H7 (cell line): Measurements from ENCODE around the gene MAEA. TPM values are rescaled to one million over a fixed set of nuclear protein-coding genes. Genes with fewer than 3 reads are reported as not detected.
"Not testable (repeated sequence)": the region's sequence is repeated elsewhere in the genome, so short reads cannot be mapped to it uniquely, and the experiment has no call there.

Experiments
- DNase-seq: peaks from one replicate; pipeline ENCODE4 v3.0.0; 2012
- H3K27me3 ChIP-seq: 2 replicates; pipeline ENCODE4 v1.6.0; 2011; ENCODE audit warnings: mild to moderate bottlenecking, low read length; ENCODE audit not compliant: control insufficient read depth, insufficient read depth
- H3K36me3 ChIP-seq: replicated peaks from 2 replicates; pipeline ENCODE4 v1.5.1; 2011; ENCODE audit warnings: low read length; ENCODE audit not compliant: control insufficient read depth, insufficient read depth
- H3K4me3 ChIP-seq: 2 replicates; pipeline ENCODE4 v1.5.1; 2011; ENCODE audit warnings: low read depth, mild to moderate bottlenecking, control low read depth, low read length, moderate library complexity; ENCODE audit not compliant: insufficient read depth
- total RNA-seq: library from RNA; depleted of rRNA; stranded (reverse); fragments of >200 nt; shearing (Covaris generic); gene quantifications from 2 replicates; pipeline ENCODE4 v1.2.3, GENCODE V29; 2014

The MAEA gene
- total RNA-seq, 1 experiment from 2014 or later: 80.6 TPM

DNA sequence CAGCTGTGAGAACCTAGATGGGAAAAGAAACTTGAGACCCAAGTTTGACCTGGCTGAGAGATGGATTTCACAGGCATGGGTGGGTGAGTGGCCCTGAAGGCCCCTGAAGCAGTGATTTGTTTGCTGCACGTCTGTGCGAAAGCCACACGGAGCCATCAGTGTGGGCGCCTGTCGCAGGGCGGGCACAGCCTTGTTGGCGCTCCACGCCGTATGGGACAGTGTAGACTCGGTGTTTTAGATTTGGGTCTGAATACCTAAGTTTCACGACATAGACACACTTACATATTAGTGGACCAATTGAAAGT lies 35.4 kb downstream of the MAEA start:
- Histone ChIP-seq H3K36me3 (peaks cover 11% of the 10 kb centered on the region), H3K4me3 (no peak overlapping the region), H3K27me3 (no peaks in the 10 kb centered on the region)
- DNase-seq: no peak

DNA sequence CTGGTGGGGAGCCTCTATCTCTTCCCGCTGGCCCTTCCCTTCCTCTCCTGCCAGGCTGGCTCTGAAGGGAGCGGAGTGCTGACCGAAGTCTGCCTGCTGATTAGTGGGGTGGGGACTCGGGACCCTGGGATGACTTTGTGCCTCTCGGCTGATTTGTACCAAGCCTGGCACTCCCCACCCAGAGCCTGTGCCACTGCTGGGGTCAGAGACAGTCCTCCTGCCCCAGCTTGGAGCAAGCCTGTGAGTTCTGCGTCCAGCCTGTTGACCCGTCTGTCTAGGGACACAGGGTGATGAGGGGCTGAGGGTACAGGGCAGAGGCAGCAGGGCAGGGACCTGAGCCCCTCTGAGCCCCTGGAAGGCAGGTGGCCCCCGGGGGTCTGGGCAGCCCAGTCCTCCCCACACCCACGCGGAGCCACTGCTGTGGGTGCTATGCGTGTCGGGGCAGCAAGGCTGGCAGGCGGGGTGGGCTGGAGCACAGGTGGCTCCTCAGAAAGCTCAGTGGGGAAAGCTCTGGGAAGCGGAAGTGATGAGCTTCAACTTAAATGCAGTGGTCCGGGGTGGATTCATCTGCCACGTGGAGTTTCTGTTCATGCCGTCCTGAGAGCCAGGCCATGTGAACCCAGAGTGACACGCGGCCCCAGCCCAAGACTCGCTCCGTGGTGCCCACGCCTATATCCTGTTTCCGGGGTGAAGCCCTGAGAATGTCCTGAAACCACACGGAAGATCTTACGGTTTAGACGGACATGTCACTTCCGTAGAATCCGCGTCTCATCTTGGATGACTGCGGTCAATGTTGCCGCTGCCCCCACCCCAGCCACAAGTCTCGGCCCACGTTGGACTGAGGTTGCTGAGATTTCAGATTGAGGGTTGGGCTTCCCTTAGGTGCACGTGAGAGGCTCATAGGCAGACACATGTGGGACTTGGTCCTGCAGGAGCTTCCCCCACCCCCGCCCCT lies 36.3 kb downstream of the MAEA start:
- no peak for DNase-seq
- no peaks in the 10 kb centered on the region for H3K27me3 ChIP-seq
- H3K4me3 ChIP-seq: no peak overlapping the region
- H3K36me3 ChIP-seq: peaks cover 11% of the 10 kb centered on the region

DNA sequence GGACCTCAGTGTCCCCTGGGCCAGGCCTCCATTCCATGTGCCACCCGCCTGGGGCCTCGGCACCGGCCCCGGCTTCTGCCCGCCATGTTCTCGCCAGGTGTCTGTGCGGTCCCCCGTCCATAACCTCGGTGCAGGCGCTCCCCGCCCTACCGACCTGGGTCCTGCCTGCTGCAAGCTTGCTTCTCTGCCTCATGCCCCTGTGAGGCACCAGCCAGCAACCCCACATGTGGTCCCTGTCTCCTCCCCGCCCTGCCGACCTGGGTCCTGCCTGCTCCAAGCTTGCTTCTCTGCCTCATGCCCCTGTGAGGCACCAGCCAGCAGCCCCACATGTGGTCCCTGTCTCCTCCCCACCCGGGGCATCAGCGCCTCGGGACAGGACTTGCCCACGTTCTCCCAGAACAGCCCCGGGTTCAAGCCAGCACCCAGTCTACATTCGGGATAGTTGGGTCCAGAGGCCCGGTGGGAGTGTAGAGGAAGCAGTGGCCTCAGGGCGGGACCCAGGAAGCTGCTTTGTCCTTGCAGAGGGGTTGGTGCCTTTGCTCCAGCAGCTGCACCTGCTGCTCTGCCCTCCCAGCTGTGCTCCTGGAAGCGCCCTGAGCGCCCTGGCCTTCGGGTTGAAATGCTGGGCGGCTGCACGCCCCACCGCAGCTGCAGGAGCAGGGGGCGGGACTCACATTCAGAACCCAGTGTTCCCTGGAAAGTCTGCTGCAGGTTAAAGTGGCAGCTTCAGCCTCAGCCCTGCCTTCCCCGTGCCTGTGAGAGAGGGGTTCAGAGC lies 37.2 kb downstream of the MAEA start:
- DNase-seq: no peak
- Histone ChIP-seq H3K36me3 (peaks cover 11% of the 10 kb centered on the region), H3K27me3 (no peaks in the 10 kb centered on the region), H3K4me3 (no peak overlapping the region)

DNA sequence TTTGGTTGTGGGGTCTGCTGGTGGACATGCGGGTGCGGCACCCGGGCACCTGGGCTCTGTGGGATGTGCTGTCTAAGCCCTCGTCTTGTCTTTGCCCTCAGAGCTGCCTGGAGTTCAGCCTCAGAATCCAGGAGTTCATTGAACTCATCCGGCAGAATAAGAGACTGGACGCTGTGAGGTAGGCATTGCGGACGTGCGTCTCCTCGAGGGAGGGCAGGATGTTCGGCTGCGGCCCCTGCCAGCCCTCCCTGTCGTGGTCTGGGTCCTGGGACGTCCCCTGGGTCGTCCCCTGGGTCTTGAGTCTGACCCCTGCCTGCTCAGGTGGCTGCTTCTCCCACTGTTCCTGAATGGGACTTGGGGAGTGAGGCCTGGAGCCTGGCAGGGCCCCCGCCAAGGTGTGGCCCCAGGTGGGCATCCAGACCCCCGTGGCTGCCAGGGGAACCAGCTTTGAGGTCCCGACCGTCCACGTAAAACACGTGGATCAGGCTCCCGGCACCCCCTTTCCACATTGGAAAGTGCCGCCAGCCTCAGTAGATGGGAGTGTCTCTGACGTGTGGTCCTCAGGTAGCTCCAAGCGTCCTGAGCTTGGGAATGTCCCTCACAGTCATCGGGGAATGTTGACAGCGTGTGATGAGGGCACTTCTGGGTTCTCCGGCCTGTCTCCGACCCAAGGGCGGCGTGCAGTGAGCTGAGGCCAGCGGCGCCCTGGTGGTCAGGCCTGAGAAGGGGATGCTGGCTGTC lies 38.0 kb downstream of the MAEA start:
- Histone ChIP-seq H3K36me3 (peaks cover 11% of the 10 kb centered on the region), H3K27me3 (no peaks in the 10 kb centered on the region), H3K4me3 (no peak overlapping the region)

DNA sequence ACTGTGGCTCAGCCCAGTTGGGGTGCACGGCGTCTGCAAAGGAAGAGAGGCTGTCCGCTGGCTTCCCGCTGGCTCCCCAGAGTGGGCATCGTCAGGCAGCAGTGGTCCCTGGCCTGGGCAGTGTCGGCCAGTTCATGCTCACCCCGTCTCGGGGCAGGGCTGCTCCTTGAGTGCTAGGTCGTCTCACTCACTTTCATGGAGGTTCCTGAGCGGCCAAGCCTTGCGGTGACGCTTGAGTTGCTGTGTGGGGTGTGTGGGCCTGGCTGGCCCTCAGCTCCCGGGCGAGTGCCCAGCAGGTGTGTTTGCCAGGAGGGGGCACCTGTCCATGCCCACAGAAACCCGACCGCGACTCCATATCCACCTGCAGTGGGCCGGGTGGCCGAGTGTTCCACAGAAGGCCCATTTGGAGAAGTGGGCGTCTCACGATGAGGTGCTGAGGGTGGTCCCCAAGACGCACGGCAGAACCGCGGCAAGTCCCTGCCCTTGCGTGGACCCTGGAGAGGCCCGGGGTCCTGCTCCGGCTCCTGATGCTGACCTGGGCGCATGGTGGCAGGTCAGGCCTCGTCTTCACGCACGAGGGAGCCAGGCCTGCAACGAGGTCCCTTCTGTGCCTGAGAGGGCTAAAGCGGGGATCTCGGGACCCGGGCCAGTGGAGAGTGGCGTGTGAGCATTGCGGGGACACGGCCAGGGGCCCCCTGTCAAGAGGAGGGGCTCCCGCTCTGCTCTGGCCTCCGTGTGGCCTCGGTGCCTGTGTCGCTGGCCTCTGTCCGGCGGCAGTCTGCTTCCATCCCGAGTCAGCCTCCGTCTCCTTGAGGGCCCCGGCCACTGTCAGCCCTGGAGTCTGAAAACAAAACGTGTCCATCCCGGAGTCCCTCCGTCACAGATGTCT lies 38.8 kb downstream of the MAEA start:
- H3K27me3 ChIP-seq: no peaks in the 10 kb centered on the region
- H3K4me3 ChIP-seq: no peak overlapping the region
- DNase-seq: peak; percentile 57
- H3K36me3 ChIP-seq: peaks cover 6% of the 10 kb centered on the region

More for the DNA sequence above, 38.0 kb downstream of the MAEA start:
- DNase-seq: no peak

DNA sequence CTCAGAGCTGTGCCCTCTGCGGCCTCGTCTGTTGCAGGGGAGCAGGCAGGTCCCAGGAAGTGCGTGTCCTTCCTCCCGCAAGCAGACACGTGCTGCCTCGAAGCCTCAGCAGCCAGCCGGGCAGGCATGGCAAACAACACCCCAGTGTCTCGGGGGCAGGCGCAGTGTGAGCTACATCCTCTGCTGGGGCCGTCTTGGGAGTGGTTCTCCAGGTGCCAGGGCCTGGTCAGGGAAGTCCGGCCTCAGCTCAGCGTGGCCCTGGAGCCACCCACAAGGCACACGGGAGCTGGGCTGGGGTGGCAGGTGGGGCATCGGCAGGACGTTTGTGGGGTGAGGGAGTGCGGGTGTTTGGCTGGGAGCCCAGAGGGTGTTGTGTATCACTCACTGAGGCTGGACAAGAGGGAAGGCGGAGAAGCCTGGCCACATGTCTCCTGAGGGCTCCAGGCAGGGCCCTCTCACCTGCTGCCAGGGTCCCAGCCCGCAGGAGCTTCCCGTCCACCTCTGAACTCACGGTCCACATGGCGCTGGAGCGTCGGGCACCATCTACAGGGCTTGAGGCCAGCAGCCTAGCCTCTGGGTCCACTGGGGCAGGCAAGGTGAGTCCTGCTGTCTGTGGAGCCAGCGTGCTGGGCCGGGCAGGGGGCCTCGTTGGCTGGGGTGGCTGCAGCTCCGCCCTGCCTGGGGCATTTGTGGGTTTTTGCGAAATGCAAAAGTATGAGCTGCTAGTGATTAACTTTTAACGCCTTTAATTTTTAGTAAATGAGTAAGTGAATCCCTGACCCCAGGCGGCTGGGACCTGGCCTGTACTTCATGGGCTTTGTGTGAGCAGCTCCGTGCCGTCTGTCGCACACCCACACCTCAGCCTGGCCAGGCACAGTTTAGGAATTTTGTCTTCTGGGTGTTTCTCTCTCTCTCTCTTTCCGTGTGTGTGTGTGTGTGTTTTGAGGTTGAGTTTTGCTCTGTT lies 40.0 kb downstream of the MAEA start:
- Histone ChIP-seq H3K4me3 (no peak overlapping the region), H3K36me3 (peaks cover 3% of the 10 kb centered on the region), H3K27me3 (no peaks in the 10 kb centered on the region)
- DNase-seq: peak; percentile 61

DNA sequence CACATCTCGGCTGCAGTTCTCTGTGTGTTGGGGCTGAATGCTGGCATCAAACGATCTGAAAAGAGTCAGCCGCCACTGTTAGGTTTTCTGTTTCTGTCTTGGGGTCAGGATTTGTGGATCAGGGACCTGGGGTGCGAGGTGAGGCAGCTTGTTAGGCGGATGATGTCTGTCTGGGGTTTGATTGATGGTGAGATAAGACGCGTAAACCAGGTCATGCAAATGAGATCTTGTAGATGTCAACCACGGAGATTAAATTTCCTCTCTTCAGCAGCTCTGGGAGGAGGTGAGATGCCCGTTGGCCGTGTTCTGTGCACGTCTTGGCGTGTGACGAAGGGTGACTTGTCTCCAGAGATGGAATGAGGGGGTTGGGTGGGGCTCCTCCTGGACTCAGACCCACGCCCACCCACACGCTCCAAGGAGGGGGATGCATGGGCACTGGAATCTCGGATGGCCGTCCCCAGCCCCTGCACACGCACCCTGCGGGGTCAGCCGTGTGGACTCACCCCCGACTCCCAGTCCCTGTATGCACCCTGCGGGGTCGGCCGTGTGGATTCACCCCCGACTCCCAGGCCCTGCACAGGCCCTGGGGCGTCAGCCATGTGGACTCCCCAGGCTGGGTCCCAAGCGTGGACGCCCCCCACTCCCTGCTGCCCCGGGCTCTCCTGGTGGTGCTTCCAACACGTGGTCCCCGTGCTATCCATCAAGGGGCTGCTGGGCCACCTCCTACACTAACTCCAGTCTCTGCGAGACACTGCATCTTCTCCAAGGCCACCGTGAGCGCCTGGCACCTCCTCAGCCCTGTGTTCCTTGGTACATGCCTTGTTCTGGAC lies 41.3 kb downstream of the MAEA start:
- peak; percentile 61 for DNase-seq

DNA sequence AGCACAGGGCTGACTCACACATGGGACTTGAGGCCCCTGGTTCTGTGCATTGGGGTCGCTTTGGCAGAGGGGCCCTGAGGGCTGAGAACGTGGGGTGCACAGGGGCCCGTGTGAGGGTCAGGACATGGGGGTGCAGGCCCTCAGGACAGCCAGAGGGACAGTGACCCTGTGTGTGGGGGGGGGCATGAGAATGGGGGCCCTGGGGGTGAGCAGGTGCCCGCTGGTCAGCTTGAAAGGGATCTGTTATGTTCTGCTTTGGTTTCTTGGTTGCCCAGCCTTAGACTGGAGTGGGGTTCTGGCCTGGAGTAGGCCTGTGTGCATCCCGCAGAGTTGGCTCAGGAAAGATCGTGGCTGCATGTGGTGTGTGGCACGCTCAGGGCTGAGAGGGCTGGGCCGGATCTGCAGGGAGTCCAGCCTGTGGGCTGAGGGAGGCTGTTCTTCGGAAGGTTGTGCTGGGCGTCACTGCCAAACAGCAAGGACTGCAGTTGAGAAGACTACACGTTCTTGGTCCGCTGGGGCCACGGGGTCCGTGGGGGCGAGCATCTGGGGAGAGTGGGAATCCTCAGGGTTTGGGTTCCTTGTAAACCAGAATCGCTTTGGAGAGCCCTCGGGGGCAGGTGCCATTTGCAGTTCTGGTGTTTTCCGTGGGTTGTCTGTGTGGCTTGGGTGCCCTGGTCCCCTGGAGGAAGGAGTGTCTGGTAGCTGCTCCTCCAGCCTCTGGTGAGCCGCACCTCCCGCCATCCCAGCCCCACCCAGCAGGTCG lies 42.1 kb downstream of the MAEA start:
- no peak for DNase-seq
- no peaks in the 10 kb centered on the region for H3K27me3 ChIP-seq
- H3K4me3 ChIP-seq: no peak overlapping the region
- H3K36me3 ChIP-seq: peaks cover 5% of the 10 kb centered on the region

More for the DNA sequence above, 41.3 kb downstream of the MAEA start:
- H3K27me3 ChIP-seq: no peaks in the 10 kb centered on the region
- no peak overlapping the region for H3K4me3 ChIP-seq
- peaks cover 2% of the 10 kb centered on the region for H3K36me3 ChIP-seq

DNA sequence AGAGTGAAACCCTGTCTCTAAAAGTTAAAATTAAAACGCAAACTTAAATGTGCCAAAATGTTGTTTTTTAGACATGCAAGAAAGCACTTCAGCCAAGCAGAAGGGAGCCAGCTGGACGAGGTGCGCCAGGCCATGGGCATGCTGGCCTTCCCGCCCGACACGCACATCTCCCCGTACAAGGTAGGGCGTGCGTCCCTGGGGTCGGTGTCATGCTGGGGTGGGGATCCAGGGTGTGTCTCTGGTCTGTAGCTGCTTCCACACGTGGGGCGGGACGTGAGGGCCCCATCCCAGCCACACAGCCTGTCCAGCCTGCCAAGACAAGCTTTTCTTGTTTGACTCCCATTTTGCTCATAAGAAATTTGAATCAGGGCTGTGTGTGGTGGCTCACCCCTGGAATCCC lies 43.0 kb downstream of the MAEA start:
- DNase-seq: no peak
- Histone ChIP-seq H3K36me3 (peaks cover 13% of the 10 kb centered on the region), H3K4me3 (no peak overlapping the region), H3K27me3 (no peaks in the 10 kb centered on the region)

DNA sequence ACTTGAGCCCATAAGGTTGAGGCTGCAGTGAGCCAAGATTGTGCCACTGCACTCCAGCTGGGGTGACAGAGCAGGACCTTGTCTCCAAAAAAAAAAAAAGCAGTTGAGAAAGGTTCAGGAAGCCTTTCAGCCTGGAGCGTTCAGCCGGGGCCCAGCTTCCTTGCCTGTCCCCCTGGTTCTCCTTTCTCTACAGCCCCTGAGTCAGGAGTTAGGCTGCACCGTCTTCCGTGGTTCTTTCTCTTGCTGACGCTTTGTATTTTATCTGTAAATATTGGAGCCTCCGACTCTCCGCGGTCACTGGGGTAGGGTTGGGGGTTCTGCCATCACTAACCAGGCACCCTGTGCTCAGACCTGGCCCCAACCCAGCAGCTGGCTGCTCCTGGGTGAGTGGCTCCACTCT lies 43.6 kb downstream of the MAEA start:
- no peak overlapping the region for H3K4me3 ChIP-seq
- H3K27me3 ChIP-seq: no peaks in the 10 kb centered on the region
- DNase-seq: no peak
- peaks cover 12% of the 10 kb centered on the region for H3K36me3 ChIP-seq

DNA sequence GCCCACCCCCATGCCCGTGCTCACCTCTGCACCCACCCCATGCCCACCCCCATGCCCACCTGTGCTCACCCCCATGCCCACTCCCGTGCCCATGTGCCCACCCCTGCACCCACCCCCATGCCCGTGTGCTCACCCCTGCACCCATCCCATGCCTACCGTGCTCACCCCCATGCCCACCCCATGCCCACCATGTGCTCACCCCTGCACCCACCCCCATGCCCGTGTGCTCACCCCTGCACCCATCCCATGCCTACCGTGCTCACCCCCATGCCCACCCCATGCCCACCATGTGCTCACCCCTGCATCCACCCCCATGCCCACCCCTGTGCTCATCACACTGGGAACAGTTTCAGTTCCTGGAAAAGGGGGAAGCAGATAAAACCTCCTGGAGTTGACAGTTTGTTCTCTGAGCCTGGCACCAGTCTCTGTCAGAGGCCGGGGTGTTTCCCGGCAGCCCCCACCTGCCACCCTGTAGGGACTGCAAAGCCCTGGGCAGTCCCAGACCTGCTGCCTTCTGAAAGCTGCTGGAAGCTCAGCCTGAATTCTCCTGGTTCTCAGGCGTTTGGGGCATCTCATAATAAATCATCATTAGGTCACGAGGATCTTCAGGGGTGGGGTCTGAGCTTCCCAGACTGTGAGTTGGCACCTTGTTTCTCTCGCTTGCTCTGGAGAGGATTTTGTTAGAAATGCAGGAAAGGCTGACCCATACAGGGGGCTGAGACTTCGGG lies 44.3 kb downstream of the MAEA start:
- not testable (repeated sequence) for H3K27me3 ChIP-seq, DNase-seq, H3K4me3 ChIP-seq
- peaks cover 14% of the 10 kb centered on the region for H3K36me3 ChIP-seq
